HG02885 (cell line): Measurements from ENCODE around the gene ADGRD1.
"Not testable (repeated sequence)": the region's sequence is repeated elsewhere in the genome, so short reads cannot be mapped to it uniquely, and the experiment has no call there.

ENCODE experiments used
- ATAC-seq: cut with Tn5 transposase; IDR thresholded peaks from one replicate; pipeline ENCODE4 v1.9.1; 2021; ENCODE audit warnings: mild to moderate bottlenecking; ENCODE audit not compliant: unreplicated experiment, poor library complexity

The ADGRD1 gene

DNA sequence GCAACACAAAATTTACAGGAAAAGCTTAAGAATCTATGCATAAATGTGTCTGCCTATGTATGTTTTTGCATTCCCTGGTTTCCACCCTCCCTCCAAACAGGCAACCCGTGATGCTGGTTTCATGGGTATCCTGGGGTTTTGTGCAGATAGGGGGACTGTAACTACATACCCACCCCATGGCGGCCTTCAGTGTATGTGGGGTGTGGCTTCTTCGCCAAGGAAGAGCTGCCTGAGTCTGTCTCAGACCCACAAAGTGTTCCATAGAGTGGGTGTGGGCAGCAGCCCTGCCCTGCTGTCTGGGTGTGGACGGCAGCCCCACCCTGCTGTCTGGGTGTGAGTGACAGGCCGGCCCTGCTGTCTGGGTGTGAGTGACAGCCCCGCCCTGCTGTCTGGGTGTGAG lies 174.8 kb downstream of the ADGRD1 start:
- ATAC-seq: no peak

- ATAC-seq: not testable (repeated sequence)
These were observed 175.4 kb downstream of the ADGRD1 start for GRCh38 chr12:131128966-131129619.

DNA sequence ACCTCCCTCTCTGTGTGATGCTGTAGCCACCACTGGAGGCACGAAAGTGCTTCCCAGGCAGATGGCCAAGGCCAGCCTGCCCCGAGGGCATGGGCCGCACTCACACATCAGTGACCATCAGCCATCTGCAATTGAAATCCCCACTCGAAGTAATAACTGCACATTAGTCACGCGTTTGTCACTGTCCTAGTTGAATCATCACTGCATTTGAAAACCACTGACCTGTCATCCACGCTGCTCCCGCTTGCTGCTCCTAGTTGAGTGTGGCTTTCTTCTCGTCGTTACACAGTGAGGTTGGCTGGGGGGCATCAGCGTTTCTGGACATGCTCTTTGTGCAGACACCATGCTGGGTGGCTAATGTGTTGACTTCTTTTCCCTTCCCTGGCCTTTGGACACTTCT lies 176.1 kb downstream of the ADGRD1 start:
- ATAC-seq: no peak

- no peak for ATAC-seq
These were observed 176.7 kb downstream of the ADGRD1 start for GRCh38 chr12:131130311-131130911.

DNA sequence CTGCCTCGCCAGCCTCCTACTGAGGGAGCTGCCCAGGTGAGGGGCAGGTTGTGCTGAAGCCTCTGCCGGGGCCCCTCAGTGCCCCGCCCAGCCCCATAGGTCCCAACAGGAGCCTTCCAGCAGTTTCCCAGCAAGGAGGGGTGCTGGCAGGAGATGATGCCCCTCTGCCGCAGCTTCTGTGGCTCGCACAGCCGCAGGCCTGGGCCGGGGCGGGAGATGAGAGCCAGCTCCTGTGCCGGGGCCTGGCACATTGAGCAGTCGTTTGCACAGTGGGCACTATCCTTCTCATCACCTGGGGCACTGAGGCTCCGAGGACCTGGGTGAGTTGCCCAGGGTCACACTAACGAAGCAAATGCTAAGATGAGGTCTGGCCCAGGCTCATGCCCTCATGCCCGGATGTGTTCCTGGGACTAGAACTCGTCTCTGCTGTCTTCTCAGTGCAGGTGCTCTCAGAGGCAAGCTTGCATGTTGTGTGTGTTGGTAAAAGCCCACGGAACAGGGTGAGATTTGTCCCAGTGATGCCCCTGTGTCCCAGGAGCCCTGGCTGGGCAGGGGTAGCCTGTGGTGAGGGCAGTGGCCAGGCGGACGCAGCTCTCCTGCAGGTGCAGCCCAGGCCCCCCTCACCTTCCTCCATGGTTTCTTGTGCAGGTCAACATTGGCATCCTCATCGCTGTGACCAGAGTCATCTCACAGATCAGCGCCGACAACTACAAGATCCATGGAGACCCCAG lies 177.5 kb downstream of the ADGRD1 start:
- no peak for ATAC-seq

GRCh38 chr12:131131808-131132117 lies 178.1 kb downstream of the ADGRD1 start:
- no peak for ATAC-seq

DNA sequence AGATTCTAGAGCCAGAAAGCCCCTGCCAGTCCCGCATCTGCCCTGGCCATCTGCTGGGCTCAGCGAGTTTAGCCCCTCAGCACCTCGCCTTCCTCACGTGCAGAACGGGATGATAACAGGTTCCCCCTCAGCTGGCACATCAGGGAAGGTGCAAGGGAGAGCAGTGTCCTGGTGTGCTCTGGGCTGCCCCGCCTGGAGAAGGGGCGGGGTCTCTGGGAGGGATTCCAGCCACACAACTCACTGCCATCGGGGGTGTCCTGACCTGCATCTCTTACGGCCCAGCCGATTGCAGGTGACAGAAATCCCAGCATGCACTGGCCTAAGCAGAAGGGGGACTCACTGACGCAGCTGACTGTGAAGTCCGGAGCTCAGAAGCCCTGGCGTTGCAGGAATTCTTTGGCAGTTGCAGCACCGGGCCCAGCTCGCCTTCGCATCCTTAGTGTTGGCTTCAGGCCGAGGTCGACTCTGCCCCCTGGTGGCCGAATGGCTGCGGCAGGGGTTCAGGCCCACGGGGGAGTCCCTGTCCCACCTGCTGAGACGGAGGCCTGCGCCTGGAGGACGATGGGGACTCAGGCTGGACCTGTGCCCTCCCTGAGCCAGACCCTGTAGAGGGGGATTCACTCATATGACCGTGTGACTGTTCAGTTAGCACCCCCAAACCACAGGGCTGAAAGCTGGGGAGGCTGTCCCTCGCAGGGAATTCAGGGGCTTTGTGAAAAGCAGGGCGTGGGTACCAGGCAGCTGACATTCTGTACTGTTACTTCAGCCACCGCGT lies 178.6 kb downstream of the ADGRD1 start:
- peak; percentile 66 for ATAC-seq

GRCh38 chr12:131133015-131133905 lies 179.6 kb downstream of the ADGRD1 start:
- ATAC-seq: no peak

- ATAC-seq: no peak
These were observed 180.3 kb downstream of the ADGRD1 start for GRCh38 chr12:131133994-131134393.

DNA sequence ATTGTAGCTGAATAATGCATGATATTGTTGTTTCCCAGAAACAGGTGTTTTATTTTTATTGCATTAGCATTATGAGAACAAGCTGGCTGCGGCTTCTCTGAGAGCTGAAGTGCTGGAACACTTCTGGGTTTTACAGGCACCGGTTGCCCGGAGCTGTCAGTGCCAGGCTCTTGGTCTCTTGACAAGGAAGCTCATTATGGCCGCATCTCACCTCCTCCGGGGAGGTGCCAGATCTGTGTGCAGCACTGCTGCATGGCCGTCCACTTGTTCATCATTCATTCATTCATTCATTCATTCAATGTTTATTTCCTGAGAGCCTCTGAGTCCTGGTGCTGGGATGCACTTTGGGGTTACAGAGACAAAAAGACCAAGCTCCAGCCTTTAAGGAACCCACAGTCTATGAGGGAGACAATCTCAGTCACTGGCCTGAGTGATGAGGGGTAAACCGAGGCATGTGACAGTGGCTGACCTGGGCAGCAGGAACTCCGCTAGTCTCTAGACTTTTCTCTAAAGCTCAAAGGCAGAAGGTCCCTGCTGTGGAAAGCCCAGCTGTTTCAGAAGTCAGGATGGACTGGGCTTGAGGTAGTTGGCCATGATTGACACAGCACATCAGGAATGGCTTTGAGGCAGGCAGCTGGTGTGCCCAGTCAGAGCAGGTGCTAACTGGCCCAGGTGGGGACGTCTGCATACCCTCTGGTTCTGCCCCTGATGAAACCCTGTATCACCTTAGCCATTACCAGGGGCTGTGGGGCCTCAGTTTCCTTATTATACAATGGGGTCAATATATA lies 181.0 kb downstream of the ADGRD1 start:
- no peak for ATAC-seq

GRCh38 chr12:131135311-131135785 lies 181.6 kb downstream of the ADGRD1 start:
- no peak for ATAC-seq

DNA sequence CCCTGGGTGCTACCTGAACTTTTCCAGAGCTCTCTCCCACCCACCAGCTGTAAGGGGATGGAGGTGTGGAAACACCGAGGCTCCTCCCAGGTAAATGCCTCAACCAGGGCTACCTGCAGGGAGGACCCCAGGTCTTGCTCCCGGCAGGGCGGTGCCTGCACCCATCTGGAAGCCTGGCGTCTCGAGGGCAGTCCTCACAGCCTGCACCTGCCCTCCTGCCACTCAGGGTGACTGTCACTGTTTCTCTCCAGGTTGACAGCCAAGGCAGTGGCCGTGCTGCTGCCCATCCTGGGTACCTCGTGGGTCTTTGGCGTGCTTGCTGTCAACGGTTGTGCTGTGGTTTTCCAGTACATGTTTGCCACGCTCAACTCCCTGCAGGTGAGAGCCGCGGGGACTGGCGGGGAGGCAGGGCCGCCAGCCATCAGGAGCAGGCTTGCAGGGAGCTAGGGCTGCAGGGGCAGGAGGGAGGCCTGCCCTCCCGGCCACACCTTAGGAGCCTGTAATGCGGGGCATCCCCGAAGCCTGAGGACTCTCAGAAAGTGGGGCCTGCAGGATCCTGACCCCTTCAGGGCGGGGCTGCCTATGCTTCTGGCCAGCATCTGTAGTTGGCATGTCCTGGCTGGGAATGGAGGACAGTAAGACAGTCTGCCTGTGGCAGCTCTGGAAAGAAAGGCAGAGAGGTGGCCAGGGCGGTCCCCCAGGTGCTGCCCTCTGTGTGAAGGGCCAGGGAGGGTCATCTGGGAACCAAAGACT lies 182.3 kb downstream of the ADGRD1 start:
- ATAC-seq: no peak

GRCh38 chr12:131136539-131136872 lies 182.8 kb downstream of the ADGRD1 start:
- ATAC-seq: no peak

- ATAC-seq: no peak
These were observed 183.5 kb downstream of the ADGRD1 start for GRCh38 chr12:131137009-131137835.

DNA sequence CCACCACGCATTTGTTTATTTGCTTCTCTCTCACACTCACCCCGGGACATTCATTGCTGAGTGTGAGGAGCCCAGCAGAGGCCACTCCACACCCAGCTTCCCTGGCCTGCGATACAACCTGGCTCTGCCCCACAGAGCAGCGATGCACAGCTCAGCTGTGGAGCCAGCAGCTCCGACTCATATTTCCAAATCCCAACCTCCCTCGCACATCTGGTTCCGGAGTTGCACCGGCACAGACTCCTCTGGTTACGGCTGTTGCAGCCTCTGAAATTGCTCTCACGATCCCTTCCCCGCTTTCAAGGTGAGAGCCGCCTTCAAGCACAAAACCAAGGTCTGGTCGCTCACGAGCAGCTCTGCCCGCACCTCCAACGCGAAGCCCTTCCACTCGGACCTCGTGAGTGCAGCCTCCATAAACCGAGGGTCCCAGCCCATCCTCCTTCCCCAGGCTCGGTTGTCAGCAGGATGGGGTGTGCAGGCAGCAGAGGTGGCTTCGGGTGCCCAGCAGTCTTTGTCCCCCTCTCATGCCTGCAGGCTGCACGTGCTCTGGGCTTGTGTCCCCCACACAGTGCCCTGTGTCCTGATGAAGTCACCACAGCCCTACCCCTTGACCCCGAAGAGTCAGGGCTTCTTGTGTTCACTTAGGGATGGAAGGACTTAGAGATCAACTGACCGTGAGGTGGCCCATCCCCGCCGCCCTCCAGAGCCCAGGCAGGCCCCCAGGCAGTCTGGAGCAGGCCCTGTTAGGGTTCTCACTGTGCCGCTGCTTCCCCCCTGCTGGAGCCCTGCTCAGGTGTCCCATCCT lies 184.3 kb downstream of the ADGRD1 start:
- no peak for ATAC-seq

DNA sequence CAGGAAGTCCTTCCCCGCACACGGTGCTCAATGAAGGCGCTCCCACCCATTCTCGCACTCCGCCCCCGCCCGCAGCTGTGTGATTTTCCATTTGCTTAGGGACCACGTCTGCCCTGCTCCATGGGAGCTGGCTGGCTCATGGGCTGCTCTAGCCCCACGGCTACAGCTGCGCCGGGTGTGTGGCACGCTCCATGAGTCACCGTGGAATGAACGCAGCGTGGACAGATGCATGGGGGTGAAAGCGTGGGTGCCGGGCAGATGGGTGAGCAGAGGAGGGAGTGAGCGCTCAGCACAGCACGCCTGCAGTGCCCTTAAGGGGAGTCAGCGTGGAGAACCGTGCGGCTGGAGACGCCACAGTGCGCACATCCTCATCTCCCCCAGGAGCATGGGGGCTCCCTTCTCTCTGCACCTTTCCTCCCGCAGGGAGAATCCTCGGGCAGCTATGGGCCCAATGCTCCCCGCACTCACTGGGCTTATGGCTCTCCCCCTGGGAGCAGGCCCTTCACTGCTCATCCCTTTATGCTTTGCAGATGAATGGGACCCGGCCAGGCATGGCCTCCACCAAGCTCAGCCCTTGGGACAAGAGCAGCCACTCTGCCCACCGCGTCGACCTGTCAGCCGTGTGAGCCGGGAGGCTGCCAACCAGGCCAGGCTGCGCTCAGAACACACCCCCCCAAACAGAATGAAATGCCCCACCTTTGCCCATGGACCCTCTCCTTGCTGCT lies 185.1 kb downstream of the ADGRD1 start:
- ATAC-seq: no peak
